Embryonic facial prominence (tissue), 1 donor: ENCODE data around the gene PTPRS.

Experiments used
- DNase-seq: peaks from one replicate; pipeline ENCODE4 v3.0.0-alpha.2; 2016; ENCODE audit errors: extremely low spot score

Gene PTPRS

DNA sequence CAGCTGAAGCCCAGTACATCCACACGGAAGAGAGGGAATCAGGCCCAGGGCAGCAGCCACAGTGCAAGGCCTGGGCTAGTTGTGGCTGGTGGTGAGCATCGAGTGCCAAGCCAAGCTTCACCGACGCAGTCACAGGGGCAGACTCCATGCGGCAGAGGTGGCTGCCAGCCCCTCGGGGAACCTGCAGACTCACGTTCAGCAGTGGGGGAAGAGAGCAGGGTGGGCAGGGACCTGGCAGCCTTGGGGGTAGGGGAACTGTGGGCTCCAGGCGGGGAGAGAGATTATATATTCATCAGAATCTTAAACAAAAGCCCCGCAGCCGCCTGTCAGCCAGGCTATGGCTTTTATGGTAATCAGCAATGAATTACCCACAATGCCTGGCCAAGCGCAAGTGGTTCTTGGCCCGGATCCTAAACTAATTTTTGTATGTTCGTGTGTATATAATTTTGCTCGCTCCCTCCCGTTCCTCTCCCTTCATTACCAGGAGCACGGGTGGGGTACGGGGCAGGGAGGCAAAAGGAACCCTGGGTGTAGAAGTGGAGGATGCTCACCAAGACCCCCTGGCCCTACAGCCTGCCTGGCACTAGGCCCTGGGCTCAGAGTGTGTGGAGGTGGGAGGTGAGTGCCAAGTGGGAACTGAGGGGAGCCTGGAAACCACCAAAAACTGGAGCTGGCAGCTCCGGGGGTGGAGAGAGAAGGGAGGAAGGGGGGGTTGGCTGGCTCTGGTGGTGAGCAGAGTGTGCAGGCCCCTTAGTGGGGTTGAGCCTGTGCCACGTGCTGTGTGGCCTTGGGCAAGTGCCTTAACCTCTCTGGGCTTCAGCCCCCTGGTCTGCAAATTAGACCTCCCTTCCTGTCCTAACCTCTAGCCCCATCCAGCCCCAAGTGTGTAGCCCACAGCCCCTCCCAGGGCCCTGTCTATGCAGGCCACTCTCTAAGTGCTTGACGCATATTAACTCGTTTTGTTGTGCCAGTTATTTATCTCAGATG, 31.9 kb downstream of the PTPRS start:
- DNase-seq = peak; percentile 65

DNA sequence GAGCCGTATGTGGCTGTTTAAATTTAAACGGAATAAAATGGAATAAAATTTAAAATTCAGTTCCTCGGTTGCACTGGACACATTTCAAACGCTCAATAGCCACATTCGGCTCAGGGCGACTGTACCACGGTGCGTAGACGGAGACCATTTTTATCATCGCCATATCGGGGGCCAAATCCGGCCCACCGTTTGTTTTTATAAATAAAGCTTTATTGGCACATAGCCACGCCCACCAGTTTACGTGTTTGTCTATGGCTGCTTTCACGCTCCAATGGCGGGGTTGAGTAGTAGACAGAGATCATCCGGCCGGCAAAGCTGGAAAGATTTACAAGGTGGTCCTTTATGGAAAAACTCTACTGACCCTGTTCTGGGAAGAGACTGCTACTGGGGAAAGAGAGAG, 33.0 kb downstream of the PTPRS start:
- no peak for DNase-seq

DNA sequence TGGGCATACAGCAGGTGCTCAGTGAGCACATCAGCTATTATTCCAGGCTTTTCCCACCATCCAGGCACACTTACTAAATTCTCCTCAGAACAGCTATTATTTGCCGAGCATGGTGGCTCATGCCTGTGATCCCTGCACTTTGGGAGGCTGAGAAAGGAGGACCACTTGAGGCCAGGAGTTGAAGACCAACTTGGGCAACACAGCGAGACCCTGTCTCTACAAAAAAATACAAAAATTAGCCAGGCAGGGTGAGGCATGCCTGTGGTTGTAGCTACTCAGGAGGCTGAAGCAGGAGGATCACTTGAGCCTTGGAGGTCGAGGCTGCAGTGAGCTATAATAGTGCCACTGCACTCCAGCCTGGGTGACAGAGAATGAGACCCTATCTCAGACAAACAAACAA, 35.4 kb downstream of the PTPRS start:
- no peak for DNase-seq

DNA sequence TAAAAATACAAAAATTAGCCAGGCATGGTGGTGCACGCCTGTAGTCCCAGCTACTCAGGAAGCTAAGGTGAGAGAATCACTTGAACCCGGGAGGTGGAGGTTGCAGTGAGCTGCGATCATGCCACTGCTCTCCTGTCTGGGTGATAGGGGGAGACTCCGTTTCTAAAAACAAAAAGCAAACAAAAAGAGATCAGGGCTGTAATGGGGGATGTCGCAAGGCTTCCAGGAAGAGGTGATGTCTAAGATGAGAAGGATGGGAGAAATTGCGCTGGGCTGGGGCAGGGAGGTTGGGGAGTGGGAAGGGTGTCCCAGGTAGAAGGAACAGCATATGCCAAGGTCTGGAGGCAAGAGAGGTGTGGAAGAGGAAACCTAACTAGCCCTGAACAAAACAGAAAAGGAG, 36.1 kb downstream of the PTPRS start:
- DNase-seq = no peak

DNA sequence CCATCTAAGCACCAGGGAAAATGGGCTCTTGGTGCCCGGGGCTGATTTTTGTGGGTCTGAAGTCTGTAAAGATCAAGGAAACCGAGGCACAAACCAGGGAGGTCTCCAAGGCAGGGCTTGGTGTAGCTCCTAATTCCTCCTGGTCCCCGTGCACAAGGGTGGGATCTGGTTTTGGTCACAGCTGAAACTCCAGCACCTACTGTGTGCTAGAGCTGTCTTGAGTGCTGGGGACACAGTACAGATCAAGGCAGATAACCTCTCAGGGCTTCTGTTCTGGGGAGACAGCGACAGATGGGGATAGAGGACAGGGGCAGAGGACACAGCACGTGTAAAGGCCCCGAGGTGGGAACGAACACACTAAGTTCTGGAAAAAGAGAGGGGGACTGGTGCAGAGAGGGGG, 37.4 kb downstream of the PTPRS start:
- DNase-seq = no peak

DNA sequence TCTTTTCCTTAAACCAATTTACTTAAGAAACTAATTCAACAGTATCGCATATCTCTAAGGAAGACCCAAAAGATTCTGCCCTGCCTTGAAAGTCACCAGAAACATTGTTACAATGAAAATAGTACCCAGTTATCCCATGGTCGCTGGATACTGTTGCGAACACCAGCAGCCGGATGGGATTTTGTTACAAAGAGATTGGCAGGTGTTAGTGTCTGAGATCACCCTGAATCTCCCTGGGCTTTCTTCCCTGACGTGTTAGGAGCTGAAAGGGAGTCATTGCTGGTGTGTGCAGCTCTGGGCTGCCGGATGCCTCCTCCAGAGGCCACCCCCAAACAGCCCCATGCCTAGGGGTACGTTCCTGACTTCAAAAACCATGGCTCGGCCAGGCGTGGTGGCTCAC, 38.2 kb downstream of the PTPRS start:
- DNase-seq = no peak

DNA sequence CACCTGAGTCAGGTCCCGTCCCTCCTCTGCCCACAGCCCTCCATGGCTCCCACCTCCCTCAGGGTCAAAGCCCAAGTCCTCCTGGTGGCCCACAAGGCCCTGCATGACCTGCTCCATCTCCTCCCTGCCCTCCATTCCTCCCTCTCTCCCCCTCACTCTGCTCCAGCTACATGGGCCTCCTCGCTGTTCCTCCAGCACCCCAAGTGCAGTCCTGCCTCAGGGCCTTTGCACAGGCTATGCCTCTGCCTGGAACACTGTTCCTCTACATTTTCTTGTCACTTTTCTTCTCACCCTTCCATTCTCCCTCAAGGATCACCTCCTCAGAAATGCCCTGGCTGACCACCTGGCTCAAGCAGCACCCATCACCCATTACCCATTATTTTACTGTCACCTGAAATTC, 41.5 kb downstream of the PTPRS start:
- DNase-seq = no peak

DNA sequence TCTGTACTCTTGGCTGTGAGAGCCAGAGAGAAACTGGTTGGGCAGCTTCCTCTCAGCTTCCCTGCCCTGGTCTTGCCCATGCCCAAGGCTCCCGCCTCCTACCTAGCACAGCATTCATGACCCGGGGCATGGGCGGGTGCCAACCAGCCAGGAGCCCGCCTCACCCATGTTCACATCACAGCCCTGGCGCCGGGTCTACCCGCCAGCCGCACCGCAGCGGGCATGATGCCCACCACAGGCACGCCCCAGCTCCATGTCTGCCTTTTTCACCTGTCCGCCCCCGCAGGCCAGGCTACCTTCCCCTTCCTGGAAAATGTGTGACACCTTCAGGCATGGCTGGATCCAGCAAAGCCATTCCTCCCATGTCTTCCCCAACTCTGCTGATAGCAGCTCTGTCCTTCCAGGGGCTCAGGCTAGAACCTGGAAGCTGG, 42.1 kb downstream of the PTPRS start:
- DNase-seq = no peak

DNA sequence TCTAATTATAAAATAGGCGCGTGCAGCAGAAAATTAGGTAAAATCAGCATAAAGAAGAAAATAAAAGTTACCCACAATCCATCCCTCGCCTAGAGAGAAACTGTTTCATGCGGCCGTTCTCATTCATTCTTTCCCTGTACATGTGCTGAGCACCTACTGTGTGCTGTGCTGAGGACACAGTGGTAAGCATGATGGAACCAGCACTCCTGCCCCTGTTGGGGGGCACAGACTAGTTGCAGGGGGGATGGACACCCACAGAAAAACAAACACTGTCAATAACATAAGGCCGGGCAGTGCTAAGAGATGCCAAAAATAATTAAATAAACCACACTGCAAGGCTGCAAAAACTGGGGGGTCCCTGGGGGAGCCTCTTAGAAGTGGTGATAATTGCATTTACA, 43.3 kb downstream of the PTPRS start:
- no peak for DNase-seq

DNA sequence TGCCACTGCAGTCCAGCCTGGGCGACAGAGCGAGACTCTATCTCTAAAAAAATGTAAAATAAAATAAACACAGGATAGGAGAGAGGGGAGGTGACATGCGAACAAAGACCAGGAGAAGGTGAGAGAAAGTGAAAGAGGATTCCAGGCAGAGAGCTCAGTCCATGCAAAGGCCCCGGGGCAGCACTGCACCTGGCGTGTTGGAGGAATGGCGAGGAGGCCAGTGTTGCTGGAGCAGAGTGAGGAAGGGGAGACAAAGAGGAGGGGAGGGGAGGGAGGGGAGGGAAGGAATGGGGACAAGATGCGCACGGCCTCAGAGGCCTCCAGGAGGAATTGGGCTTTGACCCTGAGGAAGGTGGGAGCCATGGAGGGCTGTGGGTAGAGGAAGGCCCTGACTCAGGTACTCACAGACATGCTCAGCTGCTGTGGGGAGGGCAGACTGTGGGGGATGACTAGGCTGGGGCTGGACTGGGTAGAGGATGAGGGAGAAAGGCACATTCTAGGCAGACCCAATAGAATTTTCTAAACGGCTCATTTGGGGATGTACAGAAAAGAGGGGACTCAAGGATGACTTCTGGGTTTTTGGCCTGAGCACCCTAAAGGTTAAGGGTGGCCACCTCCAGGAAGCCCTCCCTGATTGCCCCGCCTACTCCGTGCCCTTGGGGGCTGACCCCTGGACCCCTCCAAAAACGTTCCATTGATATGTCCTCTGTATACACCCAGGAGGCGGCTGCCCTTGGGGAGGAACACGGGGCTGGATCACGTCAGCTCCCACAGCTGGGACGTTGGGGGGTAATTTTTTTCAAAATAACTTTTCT, 43.9 kb downstream of the PTPRS start:
- no peak for DNase-seq

DNA sequence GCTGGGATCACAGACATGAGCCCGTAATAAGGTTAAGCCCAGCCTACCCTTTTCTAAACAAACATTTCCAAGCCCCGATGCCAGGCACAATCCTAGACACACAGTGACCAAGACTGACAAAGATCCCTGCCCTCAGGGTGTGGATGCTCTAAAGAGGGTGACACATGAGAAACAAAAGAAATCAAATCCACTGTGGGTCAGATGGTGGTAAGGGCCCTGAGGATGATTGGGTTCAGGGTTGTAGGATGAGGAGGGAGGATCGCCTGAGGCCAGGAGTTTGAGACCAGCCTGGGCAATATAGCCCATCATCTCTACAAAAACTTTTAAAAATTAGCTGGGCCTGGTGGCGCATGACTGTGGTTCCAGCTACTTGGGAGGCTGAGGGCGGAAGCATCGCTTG, 44.6 kb downstream of the PTPRS start:
- no peak for DNase-seq

DNA sequence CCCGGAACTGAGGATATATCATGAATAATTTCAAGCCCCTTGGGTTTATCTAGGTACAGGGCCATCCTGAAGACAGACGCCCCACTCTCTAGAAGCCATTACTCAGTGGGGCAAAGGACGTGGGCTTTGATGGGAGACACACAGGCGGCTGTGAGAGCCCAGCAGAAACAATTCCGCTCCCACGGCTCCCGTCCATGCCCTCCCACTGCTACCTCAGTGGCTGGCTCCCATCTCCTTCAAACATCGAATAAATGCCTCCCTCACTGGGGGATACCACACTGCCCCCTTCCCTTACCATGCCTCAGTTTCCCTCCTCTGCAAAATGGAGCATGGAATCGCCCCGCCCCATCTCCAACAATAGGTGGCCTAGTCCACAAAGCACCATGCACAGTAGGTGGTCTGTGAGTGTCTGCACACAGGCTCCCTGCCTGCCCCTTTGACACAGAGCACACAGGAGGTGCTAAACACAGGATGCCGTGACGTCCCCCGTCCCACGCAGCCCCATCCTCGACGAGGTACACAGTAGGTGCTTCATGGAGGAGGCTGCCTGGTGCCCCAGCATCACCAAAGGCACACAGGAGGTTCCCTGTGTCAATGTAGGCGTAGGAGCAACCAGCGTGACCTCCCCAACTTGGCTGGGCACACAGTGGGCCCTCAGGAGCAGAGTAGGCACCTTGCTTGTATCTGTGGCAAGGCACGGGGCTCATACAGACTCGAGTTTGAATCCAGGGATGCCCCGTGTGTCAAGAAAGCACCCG, 46.0 kb downstream of the PTPRS start:
- no peak for DNase-seq

DNA sequence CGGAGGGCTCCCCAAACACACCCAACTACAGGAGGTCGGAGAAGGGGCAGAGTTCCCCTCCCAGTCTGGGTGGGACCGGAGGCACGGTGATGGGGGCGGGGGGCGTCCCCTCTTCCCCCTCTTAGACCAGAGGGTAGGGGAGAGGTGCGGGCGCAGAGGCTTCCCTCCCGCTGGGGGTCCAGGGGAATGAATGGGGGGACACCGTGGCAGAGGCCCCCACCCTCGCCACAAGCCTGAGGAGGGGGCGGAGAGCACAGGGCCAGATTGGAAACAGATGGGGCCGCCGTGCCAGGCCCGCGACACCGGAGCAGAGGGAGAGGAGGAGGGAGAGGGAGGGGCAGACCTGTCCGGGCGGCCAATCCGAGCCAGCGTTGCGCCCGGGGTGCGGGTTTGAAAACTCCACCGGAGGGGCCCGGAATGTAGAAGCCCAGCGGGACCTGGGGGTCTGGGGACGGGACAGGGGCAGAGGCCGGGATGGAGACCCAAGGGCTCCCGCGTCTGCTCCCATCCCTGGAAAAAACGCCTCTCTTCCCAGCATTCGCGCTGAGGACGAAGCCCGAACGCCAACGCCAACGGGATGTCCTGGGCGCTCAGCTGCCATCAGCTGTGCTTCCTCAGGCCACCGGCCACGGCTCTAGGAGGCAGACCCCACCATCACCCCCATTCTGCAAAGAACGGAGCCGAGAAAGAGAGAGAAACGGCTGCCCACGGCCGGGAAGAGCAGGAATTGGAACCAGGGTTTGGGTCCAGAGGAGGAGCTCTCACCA, 46.8 kb downstream of the PTPRS start:
- peak; percentile 75 for DNase-seq

DNA sequence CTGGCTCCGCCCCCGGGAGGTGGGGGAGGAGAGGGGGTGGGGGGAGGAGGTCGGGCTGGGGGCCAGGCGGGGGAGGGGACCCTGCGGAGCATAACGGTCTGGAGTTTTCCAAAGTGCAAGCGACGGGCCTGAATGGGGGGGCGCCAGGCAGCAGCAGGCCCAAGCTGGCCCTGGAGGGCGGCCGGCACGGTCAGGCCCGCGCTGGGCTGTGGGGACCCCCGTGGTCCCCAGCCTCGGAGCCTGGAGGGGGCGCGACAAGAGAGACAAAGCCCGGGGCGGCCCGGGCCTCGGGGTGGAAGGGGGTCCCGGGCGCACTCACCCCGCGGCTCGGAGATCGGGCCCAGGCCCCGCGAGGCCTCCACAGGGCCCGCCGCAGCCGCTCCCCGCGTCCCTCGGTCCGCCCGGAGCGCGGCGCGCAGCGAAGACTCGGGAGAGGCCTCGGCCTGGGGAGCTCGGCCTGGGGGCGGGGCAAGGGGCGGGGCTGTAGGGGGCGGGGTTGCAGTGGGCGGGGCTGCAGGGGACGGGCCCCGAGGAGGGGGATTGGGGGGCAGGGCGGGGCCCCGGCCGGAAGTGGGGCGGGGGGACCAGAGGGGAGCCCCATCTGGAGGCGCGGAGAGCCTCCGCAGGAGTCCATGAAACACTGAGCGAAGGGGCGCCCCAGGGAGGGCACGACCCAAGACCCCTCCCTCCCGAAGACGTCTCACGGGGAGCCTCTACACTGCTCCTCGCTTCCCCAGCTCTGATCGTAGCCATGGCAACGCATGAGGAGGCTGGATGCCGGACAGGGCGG, 47.6 kb downstream of the PTPRS start:
- peak; percentile 78 for DNase-seq

DNA sequence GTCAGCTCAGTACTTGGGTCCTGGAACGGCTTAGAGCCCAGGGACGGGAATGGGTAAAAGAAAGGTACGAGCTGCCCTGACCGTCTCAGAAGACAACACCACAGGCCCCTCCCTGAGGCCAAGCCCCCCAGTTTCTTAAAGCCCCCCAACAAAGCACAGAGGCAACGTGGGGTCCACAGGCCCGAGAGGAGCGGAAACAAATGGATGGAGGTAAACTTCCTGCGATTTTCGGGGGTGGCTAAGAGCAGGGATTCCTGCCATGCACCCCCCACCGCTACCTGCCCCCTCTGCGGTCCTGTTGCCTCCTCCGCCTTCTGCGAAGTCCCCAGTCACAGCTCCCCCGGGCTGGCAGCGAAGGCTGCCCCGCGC, 48.2 kb downstream of the PTPRS start:
- no peak for DNase-seq

DNA sequence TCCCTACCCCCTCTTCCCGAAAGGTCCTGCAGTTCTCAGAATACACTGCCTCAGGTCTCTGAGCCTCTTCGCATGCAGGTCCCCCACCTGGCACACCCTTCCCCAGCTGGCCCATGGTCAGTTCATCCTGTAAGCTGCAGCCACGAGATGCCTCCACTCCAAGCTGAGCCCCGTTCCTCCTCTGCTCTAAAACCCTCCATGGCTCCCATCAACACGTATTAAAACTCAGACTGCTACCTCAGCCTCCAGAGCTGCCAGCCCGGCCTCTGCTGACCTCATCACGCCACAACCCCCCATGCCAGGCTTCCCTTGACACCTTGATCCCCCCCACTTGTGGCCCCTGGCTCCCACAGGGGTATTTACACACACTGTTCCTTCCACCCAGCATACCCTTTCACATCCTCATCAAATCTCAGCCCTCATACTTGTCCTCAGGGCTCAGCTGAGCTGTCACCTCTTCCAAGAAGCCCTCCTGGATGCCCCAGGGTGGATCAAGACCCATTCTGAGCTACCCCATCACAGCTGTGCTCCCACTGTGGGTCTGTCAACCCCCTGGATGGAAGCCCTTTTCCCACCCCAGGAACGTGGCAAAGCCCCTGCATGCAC, 48.9 kb downstream of the PTPRS start:
- DNase-seq = no peak
